Activated CD4-positive, alpha-beta memory T cell treated with anti-CD3 and anti-CD28 coated beads for 36 hours (primary cell): Measurements from ENCODE around the gene DNHD1. TPM values are rescaled to one million over a fixed set of nuclear protein-coding genes. Genes with fewer than 3 reads are reported as not detected.
A peak's percentile ranks its signal among the peaks of the same experiment; 100 is the strongest.

ENCODE experiments used
- CTCF ChIA-PET: fragments of 350-600 bp; sonication (Branson Sonifier 250); formaldehyde crosslinking; loops from one replicate; lab custom pipeline; 2021; ENCODE audit warnings: antibody characterized with exemption, inconsistent platforms; lab: Charles Lee
- POLR2A ChIA-PET: fragments of 350-600 bp; sonication (Branson Sonifier 250); formaldehyde crosslinking; loops from one replicate; lab custom pipeline; 2021; ENCODE audit warnings: antibody characterized with exemption; lab: Charles Lee
- DNase-seq: peaks from one replicate; pipeline ENCODE4 v3.0.0-alpha.2; 2020
- H3K27ac Mint-ChIP-seq: one replicate; pipeline ENCODE4 v1.8.0; 2021; ENCODE audit warnings: mixed read lengths
- H3K27me3 Mint-ChIP-seq: one replicate; pipeline ENCODE4 v1.8.0; 2021; ENCODE audit warnings: mixed read lengths
- H3K36me3 Mint-ChIP-seq: one replicate; pipeline ENCODE4 v1.8.0; 2021; ENCODE audit warnings: mixed read lengths
- H3K4me1 Mint-ChIP-seq: one replicate; pipeline ENCODE4 v1.8.0; 2021; ENCODE audit warnings: low read depth, mixed read lengths
- H3K4me3 Mint-ChIP-seq: one replicate; pipeline ENCODE4 v1.8.0; 2021; ENCODE audit warnings: mild to moderate bottlenecking, mixed read lengths
- H3K9me3 Mint-ChIP-seq: one replicate; pipeline ENCODE4 v1.8.0; 2021; ENCODE audit warnings: mixed read lengths
- intact Hi-C: fragments of 100-400 bp; cut with micrococcal nuclease; formaldehyde crosslinking; loops from one replicate; pipeline ENCODE4 v1.15.1; 2023
- total RNA-seq, 2 experiments: library from RNA; stranded (reverse); gene quantifications; one replicate each; pipeline ENCODE4 v1.2.3, GENCODE V29; 2021

The DNHD1 gene
- total RNA-seq, 2 experiments from 2014 or later: 18.6 to 20.3 TPM

GRCh38 chr11:6481012-6481923 is 15.8 kb upstream of the DNHD1 start, which contains the start of the genes ARFIP2 and TIMM10B:
Gene ARFIP2 (minus strand): TSS chr11:6481331. CDS start chr11:6480421, 910 bp downstream.
Gene TIMM10B (plus strand): TSS chr11:6481501. CDS start chr11:6481517, 16 bp downstream.
- H3K4me1 Mint-ChIP-seq: peaks cover 35% of the 10 kb centered on the region
- intact Hi-C loops: loop anchor here (1.0 to 5.0 kb wide), 7 partner anchors 62 to 266 kb away; partner anchors contain the start of genes APBB1, FHIP1B, ILK and MRPL17
- H3K4me3 Mint-ChIP-seq: peak within 1 kb of the TSS; percentile 91
- H3K27me3 Mint-ChIP-seq: no peaks in the 10 kb centered on the region
- DNase-seq: peak; percentile 99
- peak within 1 kb of the TSS; percentile 96 for H3K27ac Mint-ChIP-seq
- H3K36me3 Mint-ChIP-seq: peaks cover 35% of the 10 kb centered on the region
- CTCF ChIA-PET: interaction anchor here (0.8 to 3.6 kb wide), 12 partner anchors 25 to 254 kb away, joined by 3 to 25 read pairs (median 4); partner anchors contain the start of genes MRPL17 and TPP1
- H3K9me3 Mint-ChIP-seq: no peaks in the 10 kb centered on the region
- POLR2A ChIA-PET: interaction anchor here (0.8 to 2.3 kb wide), 12 partner anchors 9 to 264 kb away, joined by 3 to 14 read pairs (median 4); partner anchors contain the start of genes APBB1, SMPD1 and TAF10

GRCh38 chr11:6481924-6482275 is 15.2 kb upstream of the DNHD1 start:
- Mint-ChIP-seq H3K27ac (peak overlapping the region; percentile 96), H3K4me3 (peak overlapping the region; percentile 91), H3K27me3 (no peaks in the 10 kb centered on the region), H3K36me3 (peaks cover 33% of the 10 kb centered on the region), H3K9me3 (no peaks in the 10 kb centered on the region), H3K4me1 (peaks cover 35% of the 10 kb centered on the region)
- ChIA-PET CTCF (interaction anchor here (0.8 to 3.6 kb wide), 13 partner anchors 24 to 273 kb away, joined by 3 to 25 read pairs (median 4); partner anchors contain the start of genes MRPL17 and TPP1), POLR2A (interaction anchor here (0.6 to 2.3 kb wide), 11 partner anchors 8 to 264 kb away, joined by 3 to 14 read pairs (median 4); partner anchors contain the start of genes APBB1, SMPD1 and TAF10)
- intact Hi-C loops: loop anchor here (1.0 to 5.0 kb wide), 7 partner anchors 63 to 265 kb away; partner anchors contain the start of genes APBB1, FHIP1B, ILK and MRPL17
- DNase-seq: no peak

GRCh38 chr11:6482441-6482840 is 14.6 kb upstream of the DNHD1 start:
- intact Hi-C loops: loop anchor here (5.0 kb wide), 1 partner anchor 265 kb away; no protein-coding TSS in a partner anchor
- Mint-ChIP-seq H3K36me3 (peaks cover 33% of the 10 kb centered on the region), H3K27ac (peak overlapping the region; percentile 96), H3K4me3 (peak overlapping the region; percentile 91), H3K27me3 (no peaks in the 10 kb centered on the region), H3K9me3 (no peaks in the 10 kb centered on the region), H3K4me1 (peaks cover 35% of the 10 kb centered on the region)
- POLR2A ChIA-PET: interaction anchor here (0.6 to 2.3 kb wide), 7 partner anchors 8 to 219 kb away, joined by 3 to 14 read pairs (median 4); partner anchors contain the start of genes APBB1 and SMPD1
- DNase-seq: no peak
- CTCF ChIA-PET: interaction anchor here (1.2 to 5.0 kb wide), 10 partner anchors 23 to 272 kb away, joined by 3 to 25 read pairs (median 6); partner anchors contain the start of genes MRPL17 and TPP1

- DNase-seq: no peak
- Mint-ChIP-seq H3K4me1 (peaks cover 35% of the 10 kb centered on the region), H3K27me3 (no peaks in the 10 kb centered on the region), H3K27ac (peak overlapping the region; percentile 96), H3K9me3 (no peaks in the 10 kb centered on the region), H3K36me3 (peaks cover 28% of the 10 kb centered on the region), H3K4me3 (peak overlapping the region; percentile 91)
- intact Hi-C loops: loop anchor here (5.0 kb wide), 1 partner anchor 264 kb away; no protein-coding TSS in a partner anchor
- POLR2A ChIA-PET: interaction anchor here (2.3 kb wide), 1 partner anchor 92 kb away, joined by 14 read pairs; the partner anchor contains the start of gene SMPD1
- CTCF ChIA-PET: interaction anchor here (1.2 to 5.0 kb wide), 5 partner anchors 23 to 272 kb away, joined by 3 to 25 read pairs (median 10); partner anchors contain the start of gene MRPL17
Measured at GRCh38 chr11:6483015-6483414, 14.1 kb upstream of the DNHD1 start.

GRCh38 chr11:6485661-6486060 is 11.4 kb upstream of the DNHD1 start:
- H3K9me3 Mint-ChIP-seq: no peaks in the 10 kb centered on the region
- peaks cover 20% of the 10 kb centered on the region for H3K36me3 Mint-ChIP-seq
- no peak overlapping the region for H3K4me3 Mint-ChIP-seq
- H3K27ac Mint-ChIP-seq: no peak overlapping the region
- ChIA-PET POLR2A (interaction anchor here (1.0 kb wide), 1 partner anchor 95 kb away, joined by 3 read pairs; the partner anchor contains the start of gene SMPD1), CTCF (interaction anchor here (1.1 to 5.0 kb wide), 3 partner anchors 20 to 106 kb away, joined by 3 to 21 read pairs (median 8); no protein-coding TSS in a partner anchor)
- intact Hi-C loops: no loop called here
- peaks cover 17% of the 10 kb centered on the region for H3K4me1 Mint-ChIP-seq
- DNase-seq: no peak
- no peaks in the 10 kb centered on the region for H3K27me3 Mint-ChIP-seq

GRCh38 chr11:6486256-6486655 is 10.8 kb upstream of the DNHD1 start:
- CTCF ChIA-PET: interaction anchor here (0.8 to 5.0 kb wide), 3 partner anchors 19 to 107 kb away, joined by 3 to 21 read pairs (median 8); no protein-coding TSS in a partner anchor
- H3K9me3 Mint-ChIP-seq: no peaks in the 10 kb centered on the region
- H3K36me3 Mint-ChIP-seq: peaks cover 20% of the 10 kb centered on the region
- H3K4me3 Mint-ChIP-seq: no peak overlapping the region
- intact Hi-C loops: no loop called here
- no peak for DNase-seq
- POLR2A ChIA-PET: no interaction called here
- no peak overlapping the region for H3K27ac Mint-ChIP-seq
- peaks cover 15% of the 10 kb centered on the region for H3K4me1 Mint-ChIP-seq
- H3K27me3 Mint-ChIP-seq: no peaks in the 10 kb centered on the region

GRCh38 chr11:6486938-6487337 is 10.1 kb upstream of the DNHD1 start:
- Mint-ChIP-seq H3K9me3 (no peaks in the 10 kb centered on the region), H3K4me1 (peaks cover 15% of the 10 kb centered on the region), H3K27me3 (no peaks in the 10 kb centered on the region), H3K4me3 (no peak overlapping the region), H3K36me3 (peaks cover 20% of the 10 kb centered on the region), H3K27ac (no peak overlapping the region)
- ChIA-PET POLR2A (no interaction called here), CTCF (interaction anchor here (0.8 to 5.0 kb wide), 3 partner anchors 19 to 108 kb away, joined by 3 to 21 read pairs (median 8); no protein-coding TSS in a partner anchor)
- DNase-seq: no peak
- intact Hi-C loops: no loop called here

- CTCF ChIA-PET: interaction anchor here (0.7 kb wide), 1 partner anchor 43 kb away, joined by 3 read pairs; no protein-coding TSS in a partner anchor
- intact Hi-C loops: no loop called here
- H3K27ac Mint-ChIP-seq: no peak overlapping the region
- peaks cover 3% of the 10 kb centered on the region for H3K4me1 Mint-ChIP-seq
- H3K9me3 Mint-ChIP-seq: no peaks in the 10 kb centered on the region
- no peak for DNase-seq
- POLR2A ChIA-PET: no interaction called here
- peaks cover 12% of the 10 kb centered on the region for H3K36me3 Mint-ChIP-seq
- no peak overlapping the region for H3K4me3 Mint-ChIP-seq
- no peaks in the 10 kb centered on the region for H3K27me3 Mint-ChIP-seq
Measured at GRCh38 chr11:6488342-6488741, 8.7 kb upstream of the DNHD1 start.

- peaks cover 9% of the 10 kb centered on the region for H3K36me3 Mint-ChIP-seq
- no peak overlapping the region for H3K4me3 Mint-ChIP-seq
- H3K4me1 Mint-ChIP-seq: no peaks in the 10 kb centered on the region
- intact Hi-C loops: no loop called here
- H3K27ac Mint-ChIP-seq: no peak overlapping the region
- CTCF ChIA-PET: interaction anchor here (1.2 to 2.3 kb wide), 2 partner anchors 110 to 250 kb away, joined by 3 to 9 read pairs; no protein-coding TSS in a partner anchor
- no peaks in the 10 kb centered on the region for H3K27me3 Mint-ChIP-seq
- POLR2A ChIA-PET: no interaction called here
- H3K9me3 Mint-ChIP-seq: no peaks in the 10 kb centered on the region
- DNase-seq: no peak
Measured at GRCh38 chr11:6488821-6489220, 8.3 kb upstream of the DNHD1 start.

- DNase-seq: no peak
- Mint-ChIP-seq H3K4me3 (no peak overlapping the region), H3K27ac (peak overlapping the region; percentile 36), H3K4me1 (no peaks in the 10 kb centered on the region), H3K27me3 (no peaks in the 10 kb centered on the region), H3K36me3 (peaks cover 9% of the 10 kb centered on the region), H3K9me3 (no peaks in the 10 kb centered on the region)
- ChIA-PET POLR2A (no interaction called here), CTCF (interaction anchor here (1.0 to 2.3 kb wide), 4 partner anchors 34 to 250 kb away, joined by 3 to 9 read pairs (median 3); no protein-coding TSS in a partner anchor)
- intact Hi-C loops: no loop called here
Measured at GRCh38 chr11:6489306-6489705, 7.8 kb upstream of the DNHD1 start.

- no peak overlapping the region for H3K27ac Mint-ChIP-seq
- DNase-seq: no peak
- H3K4me1 Mint-ChIP-seq: no peaks in the 10 kb centered on the region
- H3K9me3 Mint-ChIP-seq: no peaks in the 10 kb centered on the region
- intact Hi-C loops: no loop called here
- no peak overlapping the region for H3K4me3 Mint-ChIP-seq
- H3K36me3 Mint-ChIP-seq: peaks cover 9% of the 10 kb centered on the region
- CTCF ChIA-PET: interaction anchor here (1.2 to 1.4 kb wide), 2 partner anchors 119 to 135 kb away, joined by 4 read pairs; no protein-coding TSS in a partner anchor
- no peaks in the 10 kb centered on the region for H3K27me3 Mint-ChIP-seq
- POLR2A ChIA-PET: interaction anchor here (2.0 kb wide), 1 partner anchor 16 kb away, joined by 5 read pairs; the partner anchor contains the start of genes ARFIP2 and TIMM10B
Measured at GRCh38 chr11:6498121-6498520, 1.0 kb downstream of the DNHD1 start.
